Measurements from ENCODE around the gene FIGN. TPM values are rescaled to one million over a fixed set of nuclear protein-coding genes. Genes with fewer than 3 reads are reported as not detected.

Gene FIGN
- total and polyA plus RNA-seq, 2 of the 4 experiments (the other 2 are of a cell fraction), result 0.77 to 0.90 TPM

- Histone ChIP-seq H3K9me3 (ENCODE audit: control insufficient read depth, insufficient read depth, low read length) (no peaks in the 10 kb centered on the region), H3K4me3 (ENCODE audit: insufficient read depth, low read depth, low read length) (no peak overlapping the region), H2AK5ac (ENCODE audit: low read depth, low read length) (no peak overlapping the region), H3K79me1 (ENCODE audit: low read depth in 1 of 2, low read length in 2 of 2) (peaks cover 3 to 14% of the 10 kb centered on the region in 2 experiments; a peak in 3 of 4 replicates), H3K23ac (ENCODE audit: low read depth, low read length) (peak overlapping the region; percentile 73), H3K4ac (ENCODE audit: low read depth, low read length) (no peak overlapping the region), H4K20me1 (ENCODE audit: insufficient read depth, low read length) (no peaks in the 10 kb centered on the region), H2BK120ac (ENCODE audit: low read depth, low read length) (peak overlapping the region; percentile 40), H4K8ac (ENCODE audit: low read depth in 2 of 2, low read length in 2 of 2) (peak overlapping the region in 1 of 2 experiments; percentile 2; a peak in 1 of 4 replicates), H3K4me2 (ENCODE audit: low read depth, low read length) (peak overlapping the region; percentile 53), H3K27ac (ENCODE audit: insufficient read depth, low read length) (no peak overlapping the region), H2BK15ac (ENCODE audit: low read depth, low read length) (no peak overlapping the region), H4K91ac (ENCODE audit: insufficient read depth, low read depth, low read length) (no peak overlapping the region), H2AFZ (replicated peaks; ENCODE audit: low read length, poor library complexity) (no peak overlapping the region), H3K27me3 (ENCODE audit: control insufficient read depth, insufficient read depth, low read length) (no peaks in the 10 kb centered on the region), H2BK5ac (ENCODE audit: low read depth, low read length, poor library complexity, severe bottlenecking) (no peak overlapping the region), H2BK20ac (ENCODE audit: low read depth, low read length) (no peak overlapping the region), H3K56ac (ENCODE audit: extremely low read depth, insufficient read depth, low read length) (no peak overlapping the region), H3K36me3 (ENCODE audit: control insufficient read depth, insufficient read depth, low read length) (no peaks in the 10 kb centered on the region), H4K5ac (ENCODE audit: low read depth, low read length) (0 out of 2 replicates have a peak overlapping the region, but pooled peaks have one; percentile 38), H2AK9ac (replicated peaks; ENCODE audit: low read depth, low read length, poor library complexity) (no peak overlapping the region), H3K4me1 (ENCODE audit: control insufficient read depth, insufficient read depth, low read length) (peaks cover 2% of the 10 kb centered on the region), H3K18ac (ENCODE audit: low read depth, low read length) (peak overlapping the region; percentile 52; the same call in 1 of the 2 replicates), H3K14ac (replicated peaks; ENCODE audit: low read depth, low read length) (0 out of 2 replicates have a peak overlapping the region, but pooled peaks have one; percentile 54), H3K9me1 (ENCODE audit: insufficient read depth, low read length) (no peaks in the 10 kb centered on the region), H3K9ac (ENCODE audit: low read depth, low read length) (no peak overlapping the region)
- POLR2A ChIA-PET (ENCODE audit: unreplicated experiment), result no interaction called here
- intact Hi-C loops (cut with micrococcal nuclease), result loop anchor here (10.0 kb wide), 2 partner anchors 258 to 578 kb away; no protein-coding TSS in a partner anchor
- BruUV-seq (replicated peaks), result no TSS peak
- in situ Hi-C loops (cut with MboI; ENCODE audit: low sequenced_read_pairs), result no loop called here
- TF ChIP-seq CHD1 (IDR thresholded peaks at IDR 0.05; ENCODE audit: low read depth, low read length), result no peak
- no peak for TF ChIP-seq USF2 (IDR thresholded peaks at IDR 0.05; ENCODE audit: low read depth, low read length)
- CTCF ChIA-PET, result interaction anchor here (1.1 to 1.5 kb wide), 2 partner anchors 10 to 578 kb away, joined by 3 to 5 read pairs; no protein-coding TSS in a partner anchor
- dilution Hi-C loops (cut with HindIII; ENCODE audit: low sequenced_read_pairs, unreplicated experiment), result no loop called here
- no peak for ATAC-seq (ENCODE audit: low read depth)
- WGBS, 2 experiments (ENCODE audit: extremely low coverage in 2 of 2, insufficient read length in 1 of 2), result no CpG with 5 or more reads among the region's 4 CpGs
- DNase-seq, result no peak
Observed at GRCh38 chr2:163732727-163733126, 3.1 kb downstream of the FIGN start.

Data from IMR-90 (cell line).